KMS-11 (cell line): ENCODE data around the gene ANGPTL5.
"Not testable (repeated sequence)": the region's sequence is repeated elsewhere in the genome, so short reads cannot be mapped to it uniquely, and the experiment has no call there.

Experiments used
- H2AFZ ChIP-seq: fragments of 200-600 bp; sonication (generic); 2 replicates; pipeline ENCODE4 v1.6.1; 2016; ENCODE audit warnings: antibody characterized with exemption, mixed run types, low read depth
- H3K27ac ChIP-seq: fragments of 200-600 bp; sonication (generic); 2 replicates; pipeline ENCODE4 v1.6.1; 2016; ENCODE audit warnings: mild to moderate bottlenecking, mixed run types
- H3K27me3 ChIP-seq: fragments of 200-600 bp; sonication (generic); 2 replicates; pipeline ENCODE4 v1.6.1; 2017; ENCODE audit warnings: mild to moderate bottlenecking, low read depth, mixed run types, moderate library complexity; ENCODE audit not compliant: insufficient read depth
- H3K36me3 ChIP-seq: fragments of 200-600 bp; sonication (generic); 2 replicates; pipeline ENCODE4 v1.6.1; 2017; ENCODE audit warnings: mild to moderate bottlenecking, mixed run types; ENCODE audit not compliant: insufficient read depth
- H3K4me1 ChIP-seq: fragments of 200-600 bp; sonication (generic); 2 replicates; pipeline ENCODE4 v1.6.1; 2016; ENCODE audit warnings: mild to moderate bottlenecking, low read depth, mixed run types; ENCODE audit not compliant: poor library complexity, severe bottlenecking
- H3K4me2 ChIP-seq: fragments of 200-600 bp; sonication (generic); 2 replicates; pipeline ENCODE4 v1.7.0; 2016; ENCODE audit warnings: mild to moderate bottlenecking, mixed run types
- H3K4me3 ChIP-seq: fragments of 200-600 bp; sonication (generic); IDR thresholded peaks from 2 replicates; pipeline ENCODE4 v1.6.1; 2017; ENCODE audit warnings: low read depth, low read length, mixed read lengths; ENCODE audit not compliant: insufficient read depth
- H3K79me2 ChIP-seq: fragments of 200-600 bp; sonication (generic); 2 replicates; pipeline ENCODE4 v1.6.1; 2016; ENCODE audit warnings: low read depth, mixed run types; ENCODE audit not compliant: insufficient read depth
- H3K9ac ChIP-seq: fragments of 200-600 bp; sonication (generic); 2 replicates; pipeline ENCODE4 v1.6.1; 2016; ENCODE audit warnings: mild to moderate bottlenecking, mixed run types
- H4K20me1 ChIP-seq: fragments of 200-600 bp; sonication (generic); 2 replicates; pipeline ENCODE4 v1.6.1; 2016; ENCODE audit warnings: mild to moderate bottlenecking, mixed run types; ENCODE audit not compliant: insufficient read depth
- TF ChIP-seq, protein P1 (sequence below): fragments of 200-600 bp; sonication (generic); conservative IDR thresholded peaks from 2 replicates; pipeline ENCODE4 v1.6.1; 2017; ENCODE audit warnings: low read depth, mild to moderate bottlenecking, antibody characterized with exemption, low read length, moderate library complexity, mixed read lengths

Gene ANGPTL5

DNA sequence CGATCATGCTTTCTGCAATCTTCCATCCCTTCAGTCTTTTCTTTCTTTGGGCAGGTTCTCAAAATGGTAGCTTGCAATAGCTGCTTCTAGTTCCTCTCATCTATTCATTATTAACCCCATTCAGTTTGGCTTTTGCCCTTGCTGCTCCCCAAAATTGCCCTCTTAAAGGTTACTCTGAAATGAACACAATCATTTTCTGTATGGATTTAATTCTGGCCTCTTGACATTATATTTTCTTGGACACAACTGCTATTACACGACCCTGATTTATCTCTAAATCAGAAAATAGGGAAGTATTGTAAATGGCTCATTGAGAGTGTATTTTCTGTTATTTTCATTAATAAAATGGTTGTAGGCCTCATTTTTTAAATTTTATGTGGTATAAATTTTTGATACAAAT lies at the start of gene ANGPTL5:
ANGPTL5 (minus strand) TSS at position 101 of the 400 bp plus-strand sequence. CDS start 8,613 bp downstream, outside the sequence.
- Histone ChIP-seq H3K79me2 (no peaks in the 10 kb centered on the region), H3K27me3 (no peaks in the 10 kb centered on the region), H3K4me2 (peak within 1 kb of the TSS; percentile 63), H3K9ac (peak within 1 kb of the TSS; percentile 98), H3K4me3 (peak within 1 kb of the TSS; percentile 10), H3K27ac (peak within 1 kb of the TSS; percentile 100), H3K4me1 (peaks cover 26% of the 10 kb centered on the region), H2AFZ (peak within 1 kb of the TSS; percentile 82), H3K36me3 (no peaks in the 10 kb centered on the region), H4K20me1 (no peaks in the 10 kb centered on the region)
- TF ChIP-seq, protein P1, sequence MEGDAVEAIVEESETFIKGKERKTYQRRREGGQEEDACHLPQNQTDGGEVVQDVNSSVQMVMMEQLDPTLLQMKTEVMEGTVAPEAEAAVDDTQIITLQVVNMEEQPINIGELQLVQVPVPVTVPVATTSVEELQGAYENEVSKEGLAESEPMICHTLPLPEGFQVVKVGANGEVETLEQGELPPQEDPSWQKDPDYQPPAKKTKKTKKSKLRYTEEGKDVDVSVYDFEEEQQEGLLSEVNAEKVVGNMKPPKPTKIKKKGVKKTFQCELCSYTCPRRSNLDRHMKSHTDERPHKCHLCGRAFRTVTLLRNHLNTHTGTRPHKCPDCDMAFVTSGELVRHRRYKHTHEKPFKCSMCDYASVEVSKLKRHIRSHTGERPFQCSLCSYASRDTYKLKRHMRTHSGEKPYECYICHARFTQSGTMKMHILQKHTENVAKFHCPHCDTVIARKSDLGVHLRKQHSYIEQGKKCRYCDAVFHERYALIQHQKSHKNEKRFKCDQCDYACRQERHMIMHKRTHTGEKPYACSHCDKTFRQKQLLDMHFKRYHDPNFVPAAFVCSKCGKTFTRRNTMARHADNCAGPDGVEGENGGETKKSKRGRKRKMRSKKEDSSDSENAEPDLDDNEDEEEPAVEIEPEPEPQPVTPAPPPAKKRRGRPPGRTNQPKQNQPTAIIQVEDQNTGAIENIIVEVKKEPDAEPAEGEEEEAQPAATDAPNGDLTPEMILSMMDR, result no peak

GRCh38 chr11:101964200-101964599 lies 47.9 kb upstream of the ANGPTL5 start:
- H3K36me3 ChIP-seq, H3K27ac ChIP-seq, H3K79me2 ChIP-seq, H3K4me2 ChIP-seq, H2AFZ ChIP-seq, H3K4me1 ChIP-seq, H3K9ac ChIP-seq, H4K20me1 ChIP-seq, H3K27me3 ChIP-seq, H3K4me3 ChIP-seq: not testable (repeated sequence)

DNA sequence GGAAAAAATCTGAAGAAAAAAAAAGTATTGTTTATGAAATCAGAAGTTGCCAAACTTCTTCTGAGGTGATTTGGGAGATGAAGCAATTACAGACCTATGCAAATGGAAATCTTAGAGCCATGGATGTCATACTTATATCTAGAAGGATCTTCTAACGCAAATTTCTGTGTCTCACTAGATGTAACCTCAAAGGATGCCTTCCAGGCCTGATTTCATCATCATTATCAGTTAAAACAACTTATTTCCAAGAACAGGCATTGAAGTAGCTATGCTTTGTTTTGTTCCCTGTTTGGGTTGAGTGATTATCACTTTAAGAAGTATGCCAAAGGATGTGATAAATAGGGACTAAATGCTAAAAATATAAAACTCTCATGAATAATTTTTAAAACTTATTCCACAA lies 43.9 kb upstream of the ANGPTL5 start:
- Histone ChIP-seq H3K27me3 (no peaks in the 10 kb centered on the region), H4K20me1 (no peaks in the 10 kb centered on the region), H2AFZ (no peak overlapping the region), H3K4me1 (no peaks in the 10 kb centered on the region), H3K9ac (no peak overlapping the region), H3K4me3 (no peak overlapping the region), H3K27ac (no peak overlapping the region), H3K4me2 (no peak overlapping the region), H3K79me2 (no peaks in the 10 kb centered on the region), H3K36me3 (no peaks in the 10 kb centered on the region)
- TF ChIP-seq, protein P1, result no peak

- Histone ChIP-seq H3K79me2 (no peaks in the 10 kb centered on the region), H3K4me1 (peaks cover 10% of the 10 kb centered on the region), H3K27me3 (no peaks in the 10 kb centered on the region), H3K9ac (no peak overlapping the region), H3K4me2 (no peak overlapping the region), H3K36me3 (no peaks in the 10 kb centered on the region), H3K4me3 (no peak overlapping the region), H3K27ac (no peak overlapping the region), H4K20me1 (no peaks in the 10 kb centered on the region), H2AFZ (no peak overlapping the region)
- TF ChIP-seq, protein P1, result no peak
Observed at GRCh38 chr11:101955701-101956100, 39.4 kb upstream of the ANGPTL5 start.

- no peak overlapping the region for H3K27ac ChIP-seq
Observed at GRCh38 chr11:101955278-101955677, 39.0 kb upstream of the ANGPTL5 start.

More at GRCh38 chr11:101955278-101955677, 39.0 kb upstream of the ANGPTL5 start:
- Histone ChIP-seq H4K20me1 (no peaks in the 10 kb centered on the region), H3K79me2 (no peaks in the 10 kb centered on the region), H3K36me3 (no peaks in the 10 kb centered on the region), H3K27me3 (no peaks in the 10 kb centered on the region), H3K4me3 (no peak overlapping the region), H3K4me2 (no peak overlapping the region), H3K4me1 (peaks cover 10% of the 10 kb centered on the region), H3K9ac (no peak overlapping the region), H2AFZ (no peak overlapping the region)
- TF ChIP-seq, protein P1, result no peak
